HG03066 (cell line): ENCODE results near the gene RHOU.
"Not testable (repeated sequence)": the region's sequence is repeated elsewhere in the genome, so short reads cannot be mapped to it uniquely, and the experiment has no call there.

Experiments used
- ATAC-seq: cut with Tn5 transposase; IDR thresholded peaks from one replicate; pipeline ENCODE4 v1.9.1; 2021; ENCODE audit warnings: low read depth; ENCODE audit not compliant: unreplicated experiment

Gene RHOU

DNA sequence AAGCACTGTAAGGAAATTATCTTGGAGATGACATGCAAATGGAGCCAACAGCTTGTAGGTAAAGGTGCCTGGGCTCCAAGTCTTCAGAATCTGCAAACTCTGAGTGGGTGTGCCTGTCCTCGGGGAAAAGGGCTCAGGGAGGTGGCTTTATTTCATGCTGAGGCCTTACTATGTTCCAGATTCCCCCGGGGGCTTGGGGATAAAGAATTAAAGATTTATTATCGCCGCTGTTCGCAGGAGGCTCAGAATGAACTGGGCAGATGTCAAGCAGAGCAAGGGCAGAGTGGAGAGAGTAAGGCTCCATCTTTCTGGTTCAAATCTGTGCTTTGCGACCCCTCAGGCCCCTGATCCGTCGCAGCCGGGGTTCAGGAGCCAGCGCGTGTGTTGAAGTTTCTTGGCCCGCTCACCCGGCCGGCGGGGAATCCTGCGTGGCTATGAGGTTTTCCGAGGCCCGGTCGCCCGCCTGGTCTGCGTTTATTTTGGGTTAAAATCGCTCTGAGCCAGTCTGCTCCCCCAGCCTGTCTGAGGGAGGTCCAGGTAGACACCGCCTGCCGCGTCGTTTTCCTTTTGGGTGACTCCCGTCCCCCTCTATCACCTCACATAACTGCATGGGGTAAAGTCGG lies 19.5 kb downstream of the RHOU start:
- no peak for ATAC-seq

DNA sequence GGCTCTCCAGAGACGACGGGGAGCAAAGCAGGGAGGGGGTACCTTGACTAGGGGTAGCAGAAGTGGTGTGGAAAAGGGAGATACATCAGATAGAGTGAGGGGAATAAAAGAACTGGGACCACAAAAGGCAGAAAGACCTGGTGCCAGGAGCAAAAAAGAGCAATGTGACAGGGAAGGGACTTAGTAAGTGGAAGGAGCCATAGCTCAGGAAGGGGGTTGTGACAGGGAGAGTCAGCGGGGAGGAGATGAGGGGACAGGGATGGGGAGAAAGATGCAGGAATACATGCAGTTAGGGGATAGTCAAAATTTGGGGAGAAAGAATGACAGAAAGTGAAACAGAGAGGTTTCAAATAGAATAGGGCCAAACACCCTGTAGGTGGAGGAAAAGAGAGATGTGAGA lies 20.5 kb downstream of the RHOU start:
- ATAC-seq = no peak

DNA sequence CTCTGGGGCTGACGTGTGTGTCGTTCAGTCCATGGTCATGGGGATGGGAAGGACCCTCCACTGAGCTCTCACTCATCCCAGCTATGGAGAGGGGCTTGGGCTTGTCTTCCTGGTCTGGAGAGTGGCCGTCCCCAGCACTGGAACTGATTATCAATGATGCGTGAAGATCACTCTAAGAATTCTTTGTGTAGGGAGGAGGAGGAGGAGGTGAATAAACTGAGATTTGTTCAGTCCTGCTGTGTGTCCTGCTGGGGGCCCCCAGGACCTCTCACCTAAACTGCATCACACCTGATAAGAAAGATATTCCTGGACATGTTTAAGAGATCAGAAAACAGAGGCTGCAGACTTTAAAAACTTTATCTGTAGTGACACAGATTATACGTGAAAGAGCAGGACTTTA lies 21.2 kb downstream of the RHOU start:
- no peak for ATAC-seq

DNA sequence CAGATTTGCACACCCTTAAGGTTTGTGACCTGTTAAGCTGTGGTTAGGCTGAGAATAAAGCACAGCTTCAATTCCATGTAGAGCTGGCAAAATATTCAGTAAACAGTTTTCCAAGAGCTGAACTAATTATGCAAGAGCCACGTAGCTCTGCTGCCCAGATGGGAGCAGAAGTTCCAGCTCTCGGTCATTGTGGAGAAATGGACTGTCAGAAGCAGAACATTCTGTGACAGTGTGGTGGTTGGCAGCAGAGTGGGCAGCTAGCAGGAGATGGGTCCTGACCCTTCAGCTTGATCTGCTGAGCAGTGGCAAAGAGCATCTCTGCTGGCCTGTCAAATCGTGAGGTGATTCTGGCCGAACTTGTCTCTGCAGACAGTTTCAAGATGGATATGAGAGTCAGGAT lies 23.2 kb downstream of the RHOU start:
- no peak for ATAC-seq

DNA sequence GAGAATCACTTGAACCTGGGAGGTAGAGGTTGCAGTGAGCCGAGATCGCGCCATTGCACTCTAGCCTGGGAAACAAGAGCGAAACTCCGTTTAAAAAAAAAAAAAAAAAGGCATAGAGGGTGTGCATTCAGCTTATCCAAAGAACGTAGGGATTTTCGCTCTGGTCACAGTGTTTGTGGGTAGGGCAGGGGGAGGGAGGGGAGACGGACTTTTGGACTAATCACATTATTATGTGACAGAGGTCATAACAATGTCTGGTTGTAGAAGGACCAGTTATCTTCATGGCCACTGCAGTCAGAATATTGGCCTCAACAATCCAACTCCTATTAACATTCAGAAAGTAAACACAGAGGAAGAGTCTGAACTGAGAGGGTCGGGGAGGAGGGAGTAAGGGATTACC lies 25.7 kb downstream of the RHOU start:
- no peak for ATAC-seq

DNA sequence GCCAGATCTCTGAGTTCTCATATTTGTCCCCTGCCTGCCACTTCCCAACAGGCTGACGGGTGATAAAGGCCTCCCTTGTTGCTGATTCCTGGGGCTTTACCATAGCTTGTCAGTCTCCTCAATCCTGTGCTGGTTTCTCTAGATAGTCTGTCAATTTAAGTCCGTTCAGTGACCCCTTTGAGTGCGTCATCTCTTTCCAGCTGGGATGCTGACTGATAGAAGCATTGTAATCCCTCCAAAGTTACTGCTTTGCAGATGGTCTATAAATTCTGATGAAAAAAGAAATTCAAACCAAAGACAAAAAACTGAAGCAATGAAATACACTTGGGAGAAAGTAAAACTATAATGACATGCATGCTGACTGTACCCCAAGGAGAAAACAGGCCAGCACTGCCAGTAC lies 28.3 kb downstream of the RHOU start:
- ATAC-seq = no peak

DNA sequence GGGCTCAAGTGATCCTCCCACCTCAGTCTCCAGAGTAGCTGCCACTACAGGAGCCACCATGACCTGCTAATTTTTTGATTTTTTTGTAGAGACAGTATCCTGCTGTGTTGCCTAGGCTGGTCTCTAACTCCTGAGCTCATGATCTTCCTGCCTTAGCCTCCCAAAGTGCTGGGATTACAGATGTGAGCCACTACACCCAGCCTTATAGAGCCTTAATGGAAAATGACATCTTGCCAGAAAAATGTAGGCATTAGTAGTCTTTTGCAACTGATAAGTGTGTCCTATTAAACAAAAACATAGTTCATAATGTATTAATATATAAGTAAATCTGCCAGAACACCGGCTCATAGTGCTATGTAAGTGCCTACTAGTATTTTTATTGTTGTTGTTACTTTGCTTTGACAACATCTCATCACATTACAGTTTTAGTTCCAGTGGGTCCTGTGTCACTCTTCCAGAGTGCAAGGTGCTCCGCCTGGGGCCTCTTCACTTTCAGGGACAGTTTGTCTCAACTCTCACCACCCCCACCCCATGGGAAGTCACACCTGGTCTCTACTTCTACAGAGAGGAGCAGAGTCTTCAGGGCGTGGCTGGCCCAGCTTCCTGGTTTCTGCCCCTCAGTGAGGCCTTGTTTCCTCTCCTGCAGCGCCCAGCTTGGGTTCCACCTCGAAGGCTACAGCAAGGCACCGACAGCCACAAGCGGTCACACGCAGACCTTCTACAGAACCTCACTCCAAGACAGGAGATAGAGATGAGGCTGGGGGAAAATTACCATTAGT lies 30.1 kb downstream of the RHOU start:
- no peak for ATAC-seq

DNA sequence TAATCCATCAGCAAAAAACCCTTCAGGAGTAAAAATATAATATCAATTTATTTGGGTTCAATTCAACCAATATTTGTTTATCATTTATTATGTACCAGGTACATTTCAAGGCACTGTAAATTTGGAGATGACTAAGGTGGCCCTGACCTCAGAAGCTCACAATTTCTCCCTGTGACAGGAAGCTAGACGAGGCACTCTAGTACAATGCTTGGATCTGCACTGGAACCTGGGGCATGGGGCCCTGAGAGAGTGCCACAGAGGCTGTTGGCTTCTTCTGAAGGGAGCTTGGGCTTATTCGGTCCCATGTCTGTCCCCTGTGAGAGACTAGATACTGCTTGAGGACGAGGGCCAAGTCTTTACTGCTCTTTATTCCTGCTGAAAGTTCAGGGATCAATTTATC lies 31.5 kb downstream of the RHOU start:
- ATAC-seq = no peak

DNA sequence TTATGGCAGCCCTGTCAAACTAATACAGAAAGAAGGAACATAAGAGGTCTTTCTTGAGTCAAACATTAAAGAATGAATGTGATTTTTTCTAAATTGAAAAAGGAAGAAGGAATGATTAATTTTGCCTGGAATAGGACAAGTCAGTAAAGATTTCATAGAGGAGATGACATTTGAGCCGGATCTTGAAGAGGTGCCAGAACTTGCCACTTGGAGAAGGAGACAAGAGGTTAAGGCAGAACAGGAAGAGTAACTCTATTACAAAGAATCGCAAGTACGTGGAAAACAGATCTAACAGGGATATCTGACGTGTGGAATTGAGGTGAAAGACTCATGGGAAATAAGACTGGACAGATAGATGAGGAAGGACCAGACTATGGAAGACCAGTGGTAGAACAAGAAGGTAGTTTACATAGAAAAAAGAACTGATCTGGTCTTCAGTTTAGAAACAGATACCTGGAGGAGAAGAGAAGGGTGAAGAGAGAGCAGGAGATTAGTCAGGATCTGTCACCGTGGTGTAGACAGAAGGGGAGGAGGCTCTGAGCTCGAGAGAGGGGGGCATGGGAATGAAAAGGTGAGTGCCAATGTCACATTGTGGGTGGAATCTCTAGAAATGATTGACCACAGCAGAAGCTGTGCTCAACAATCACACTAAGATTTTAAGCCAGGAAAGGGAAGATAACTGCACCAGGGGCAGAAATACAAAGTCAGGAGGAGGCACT lies 32.5 kb downstream of the RHOU start:
- ATAC-seq = no peak

DNA sequence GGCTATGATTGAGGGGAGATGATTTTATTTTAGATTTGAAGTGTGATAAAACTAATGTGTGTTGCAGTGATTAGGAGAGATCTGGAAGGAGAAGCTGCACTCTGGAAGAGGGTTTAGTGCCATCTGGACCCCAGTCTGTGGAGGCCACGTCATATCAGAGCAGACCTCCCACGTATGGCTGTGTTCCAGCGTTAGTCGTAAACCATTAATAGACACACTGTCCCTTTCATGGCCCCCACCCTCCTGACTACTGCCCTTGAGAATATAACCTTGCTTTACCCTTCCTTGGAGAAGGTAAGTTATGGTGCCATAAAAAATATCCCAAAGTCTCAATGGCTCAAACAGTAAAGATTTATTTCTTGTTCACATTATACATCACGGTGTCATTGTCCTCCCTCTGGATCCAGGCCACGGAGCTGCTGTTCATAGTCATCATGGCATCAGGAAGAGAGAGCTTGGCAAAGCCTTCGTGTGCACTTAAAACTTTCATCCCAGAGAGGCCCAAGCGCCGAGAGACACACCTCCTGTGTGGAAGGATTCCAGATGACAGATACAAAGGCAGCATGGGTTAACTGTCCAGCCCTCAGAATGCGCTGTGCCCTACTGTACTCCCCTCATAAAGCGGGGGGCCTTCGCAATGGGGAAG lies 33.2 kb downstream of the RHOU start:
- ATAC-seq = no peak

DNA sequence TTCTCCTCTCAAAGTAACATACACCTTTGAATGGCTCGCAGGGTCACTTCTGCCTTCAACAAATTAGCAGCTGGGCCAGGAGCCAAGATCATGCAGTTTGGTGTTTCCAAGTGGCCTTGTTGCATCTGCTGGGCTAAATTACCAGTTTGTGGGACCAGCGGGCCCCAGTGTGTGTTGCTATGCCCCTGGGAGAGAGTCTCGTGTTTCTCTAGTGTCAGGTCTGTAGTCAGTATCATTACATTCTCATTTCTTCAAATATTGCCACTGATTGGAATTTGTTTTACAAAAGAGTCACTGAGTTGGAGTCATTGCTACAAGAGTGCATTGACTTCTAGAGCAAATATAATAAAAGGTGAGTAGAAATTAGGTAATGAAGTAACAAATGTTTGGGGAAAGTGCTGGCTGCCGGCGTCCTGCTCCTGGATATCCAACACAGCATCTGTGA lies 35.5 kb downstream of the RHOU start:
- no peak for ATAC-seq

DNA sequence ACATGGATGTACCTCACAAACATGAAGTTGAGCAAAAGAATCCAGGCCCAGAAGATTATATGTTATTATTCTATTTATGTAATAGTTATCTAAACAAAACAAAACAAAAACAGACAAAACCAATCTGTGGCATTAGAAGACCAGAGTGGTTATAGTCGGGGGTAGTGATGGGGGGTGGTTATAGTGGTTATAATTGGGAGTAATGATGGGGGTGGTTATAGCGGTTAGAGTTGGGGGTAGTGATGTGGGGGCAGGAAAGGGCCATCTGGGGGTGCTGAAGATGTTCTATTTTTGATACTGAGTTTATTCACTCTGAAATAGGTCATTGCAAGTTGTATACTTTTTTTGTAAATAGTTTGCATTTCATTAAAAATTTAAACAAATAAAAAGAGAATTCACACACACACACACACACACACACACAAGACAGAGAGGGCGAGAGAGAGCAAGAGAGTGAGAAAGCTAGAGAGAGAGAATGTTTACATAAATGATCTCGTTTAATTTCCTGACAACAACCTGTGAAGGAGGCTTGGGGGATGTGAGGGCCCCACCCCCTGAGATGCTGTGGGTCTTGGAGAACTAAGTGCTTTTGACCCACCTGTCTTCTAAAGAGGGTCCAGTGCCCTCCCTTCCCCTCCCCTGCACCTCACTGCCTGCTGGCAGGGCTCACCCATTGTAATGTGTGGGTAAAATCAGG lies 37.4 kb downstream of the RHOU start:
- no peak for ATAC-seq

DNA sequence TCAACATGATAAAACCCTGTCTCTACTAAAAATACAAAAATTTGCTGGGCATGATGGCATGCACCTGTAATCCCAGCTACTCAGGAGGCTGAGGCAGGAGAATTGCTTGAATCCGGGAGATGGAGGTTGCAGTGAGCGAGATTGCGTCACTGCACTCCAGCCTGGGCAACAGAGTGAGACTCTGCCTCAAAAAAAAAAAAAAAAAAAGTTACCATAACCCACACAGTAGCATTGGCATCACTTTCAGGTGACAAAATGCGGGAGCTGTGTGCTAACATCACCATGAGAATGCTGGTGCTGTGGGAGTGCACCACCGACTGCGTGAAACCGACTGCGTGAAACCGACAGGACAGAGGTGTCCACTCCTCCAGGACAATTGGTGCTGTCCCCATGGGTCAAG lies 40.7 kb downstream of the RHOU start:
- ATAC-seq = not testable (repeated sequence)

DNA sequence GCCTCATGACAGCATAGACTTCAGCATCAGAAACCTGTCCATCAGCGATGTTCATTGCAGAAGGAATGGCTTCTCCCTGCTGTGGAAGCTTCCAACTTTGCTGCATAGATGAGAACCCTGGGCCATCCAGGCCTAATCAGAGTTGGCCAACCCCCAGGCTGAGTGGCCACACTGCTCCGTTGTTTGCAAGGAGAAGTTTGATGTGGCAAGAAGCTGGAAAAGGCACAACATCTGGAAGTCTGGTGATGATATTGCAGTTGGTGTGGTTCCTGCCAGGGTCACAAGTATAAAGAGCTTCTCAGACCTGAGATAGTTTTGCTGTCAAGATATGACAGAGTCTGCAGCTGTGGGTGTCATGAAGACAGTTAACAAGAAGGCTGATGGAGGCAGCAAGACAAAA lies 41.2 kb downstream of the RHOU start:
- no peak for ATAC-seq

DNA sequence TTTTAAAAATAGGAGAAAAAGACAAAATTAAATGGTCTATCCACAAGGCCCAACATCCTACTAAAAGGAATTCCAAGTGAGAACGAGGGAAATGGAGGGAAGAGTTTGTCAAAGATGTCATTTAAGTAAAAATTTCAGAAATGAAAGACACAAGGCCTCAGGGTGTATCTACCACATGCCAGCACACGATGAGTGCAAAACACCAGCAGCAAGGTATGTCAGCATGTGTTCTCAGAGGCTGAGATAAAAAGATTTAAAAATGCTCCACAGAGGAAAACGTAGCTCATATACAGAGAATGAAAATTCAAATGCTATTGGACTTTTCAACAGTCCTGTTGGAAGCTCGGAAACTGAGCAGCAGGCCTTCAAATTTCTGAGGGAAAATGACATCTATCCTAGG lies 42.0 kb downstream of the RHOU start:
- ATAC-seq = no peak

DNA sequence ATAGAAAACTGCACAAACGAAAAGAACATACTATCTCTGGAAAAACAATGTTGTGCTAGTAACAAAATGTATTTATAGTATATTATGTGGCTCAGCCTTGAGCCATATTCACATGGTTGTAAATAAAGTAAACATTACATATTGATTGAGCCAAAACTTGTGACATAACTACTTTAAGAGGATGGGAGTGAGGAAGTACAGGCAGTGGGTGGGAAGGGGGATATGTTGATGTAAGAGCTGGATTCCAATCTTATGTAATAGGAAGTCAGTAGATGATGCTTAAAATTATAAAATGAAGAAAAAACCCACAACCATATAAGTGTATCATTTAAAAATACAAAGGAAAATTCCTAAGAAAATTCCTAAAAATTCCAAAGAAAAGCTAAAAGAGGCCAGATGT lies 42.7 kb downstream of the RHOU start:
- ATAC-seq = no peak

DNA sequence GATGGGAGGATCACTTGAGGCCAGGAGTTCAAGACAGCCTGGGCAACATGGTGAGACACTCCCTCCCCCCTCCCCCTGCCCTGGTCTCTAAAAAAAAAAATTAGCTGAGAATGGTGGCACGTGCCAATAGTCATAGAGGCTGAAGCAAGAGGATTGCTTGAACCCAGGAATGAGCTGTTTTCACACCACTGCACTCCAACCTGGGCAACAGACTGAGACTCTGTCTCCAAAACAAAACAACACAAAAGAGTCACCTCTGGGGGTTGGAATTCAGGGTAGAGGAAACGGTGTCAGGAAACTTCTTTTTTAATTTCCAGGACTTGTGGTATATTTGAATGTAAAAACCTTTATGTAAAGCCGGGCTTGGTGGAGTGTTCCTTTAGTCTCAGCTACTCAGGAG lies 43.2 kb downstream of the RHOU start:
- ATAC-seq = no peak

DNA sequence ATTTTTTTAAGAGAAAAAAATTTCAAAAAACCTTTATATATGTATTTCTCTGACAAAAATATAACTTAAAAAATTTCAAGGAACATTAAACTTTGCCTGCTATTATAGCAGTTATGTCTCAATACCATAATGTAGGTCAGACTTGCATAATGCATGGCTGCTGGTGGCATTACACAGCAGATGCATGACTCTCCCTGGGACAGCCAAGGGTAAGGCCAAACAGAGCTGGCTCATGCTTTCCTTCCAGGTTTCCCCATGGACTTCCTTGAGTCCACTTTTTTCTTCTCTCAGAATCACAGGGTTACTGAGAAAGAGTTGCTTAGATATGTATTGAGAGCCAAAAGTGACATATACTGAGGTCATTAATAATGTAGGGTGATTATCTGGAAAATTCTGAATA lies 43.7 kb downstream of the RHOU start:
- no peak for ATAC-seq

DNA sequence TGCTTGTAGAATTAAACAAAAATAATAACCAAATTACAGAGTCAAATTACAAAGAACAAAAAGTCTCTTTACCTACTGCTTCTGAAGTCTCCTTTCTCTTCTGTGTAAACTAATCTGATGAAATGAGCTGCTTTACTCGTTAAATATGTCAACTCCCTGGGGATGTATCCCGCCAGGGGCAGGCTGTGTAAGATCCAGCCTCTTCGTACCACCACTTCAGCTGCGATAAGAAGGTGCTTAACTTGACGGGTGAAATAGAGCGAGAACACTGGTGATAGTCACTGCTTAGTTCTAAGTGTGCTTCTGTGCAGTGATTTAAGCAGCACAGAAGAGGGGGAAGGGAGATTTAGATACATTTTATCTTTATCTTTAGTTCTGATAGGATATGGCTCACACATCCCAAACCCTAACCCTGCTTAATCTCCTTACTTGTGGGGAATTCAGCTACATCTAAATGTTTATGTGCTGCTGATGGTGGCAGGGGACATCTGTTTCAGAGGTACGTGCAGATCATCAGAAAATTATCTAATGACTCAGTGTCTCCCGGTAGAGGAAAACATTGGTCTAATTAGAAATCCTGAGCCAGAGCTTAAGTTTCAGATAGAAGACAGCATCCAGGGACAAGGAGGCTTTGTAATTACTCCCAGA lies 46.0 kb downstream of the RHOU start:
- no peak for ATAC-seq
